Measurements from ENCODE around the gene DIS3L2.

Gene DIS3L2

GRCh38 chr2:232126301-232127099 lies 165.0 kb downstream of the DIS3L2 start:
- TF ChIP-seq CTCF (IDR thresholded peaks at IDR 0.05), result no peak

- no peak for TF ChIP-seq CTCF (IDR thresholded peaks at IDR 0.05)
Observed at GRCh38 chr2:232129483-232129882, 168.0 kb downstream of the DIS3L2 start.

GRCh38 chr2:232132181-232132580 lies 170.7 kb downstream of the DIS3L2 start:
- TF ChIP-seq CTCF (IDR thresholded peaks at IDR 0.05), result no peak

GRCh38 chr2:232133078-232133477 lies 171.6 kb downstream of the DIS3L2 start:
- no peak for TF ChIP-seq CTCF (IDR thresholded peaks at IDR 0.05)

DNA sequence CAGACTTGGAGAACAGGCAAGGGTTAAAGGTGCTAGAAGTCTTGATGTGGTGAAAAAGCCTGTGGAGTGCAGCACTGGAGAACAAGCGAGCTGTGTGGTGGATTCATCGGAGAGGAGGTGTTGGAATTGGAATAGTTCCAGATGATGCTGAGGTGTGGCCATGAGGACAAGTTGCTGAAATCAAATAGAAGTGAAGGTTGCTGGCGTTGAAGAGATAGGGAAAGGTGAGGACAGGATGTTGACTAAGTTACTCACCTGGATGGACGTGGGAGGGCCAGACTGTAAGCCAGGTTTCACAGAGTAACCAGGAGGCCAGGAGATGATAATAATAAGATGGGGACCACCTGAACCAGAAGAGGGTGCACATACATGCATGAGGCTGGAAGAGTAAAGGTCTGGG lies 173.4 kb downstream of the DIS3L2 start:
- TF ChIP-seq CTCF (IDR thresholded peaks at IDR 0.05), result no peak

DNA sequence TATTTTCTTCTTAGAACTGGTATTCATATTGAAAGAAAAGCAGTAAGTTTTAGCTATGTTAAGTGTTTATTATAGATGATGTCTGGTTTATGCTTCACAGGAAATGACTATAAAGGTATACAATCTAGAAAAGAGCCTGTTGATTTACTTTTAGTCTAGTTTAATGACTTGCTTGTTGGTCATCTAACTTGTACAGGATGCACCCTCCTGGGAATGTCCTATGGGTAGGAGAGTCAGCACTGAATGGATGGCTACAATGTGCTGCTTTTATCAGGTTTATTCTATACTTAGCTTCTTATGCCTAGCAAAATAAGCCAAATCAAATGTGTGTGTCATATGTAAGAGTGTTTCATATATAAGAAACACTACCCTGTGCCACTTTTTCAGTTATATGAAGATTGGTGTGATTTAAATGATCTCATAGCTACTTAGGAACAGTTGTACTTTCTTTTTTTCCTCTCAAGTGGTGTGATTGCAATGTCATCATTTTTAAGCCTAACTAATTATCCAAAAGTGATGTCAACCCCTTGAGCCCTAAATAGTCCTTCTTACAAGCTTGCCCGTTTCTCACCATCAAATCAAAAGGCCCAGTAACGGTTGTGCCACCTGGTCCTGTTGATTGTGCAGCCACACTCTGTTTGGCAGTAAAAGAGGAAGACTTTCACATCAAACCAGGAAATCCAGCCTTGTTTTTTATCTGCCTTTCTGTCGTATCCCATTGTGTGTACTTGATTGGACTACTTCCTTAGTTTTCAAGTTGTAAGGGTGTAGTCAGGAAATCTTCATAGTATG lies 176.0 kb downstream of the DIS3L2 start:
- TF ChIP-seq CTCF (IDR thresholded peaks at IDR 0.05), result no peak

GRCh38 chr2:232138441-232138840 lies 176.9 kb downstream of the DIS3L2 start:
- no peak for TF ChIP-seq CTCF (IDR thresholded peaks at IDR 0.05)
